ENCODE results near the gene SYT3.

GRCh38 chr19:50633973-50634372 lies 5.7 kb downstream of the SYT3 start:
- TF ChIP-seq, protein P1, sequence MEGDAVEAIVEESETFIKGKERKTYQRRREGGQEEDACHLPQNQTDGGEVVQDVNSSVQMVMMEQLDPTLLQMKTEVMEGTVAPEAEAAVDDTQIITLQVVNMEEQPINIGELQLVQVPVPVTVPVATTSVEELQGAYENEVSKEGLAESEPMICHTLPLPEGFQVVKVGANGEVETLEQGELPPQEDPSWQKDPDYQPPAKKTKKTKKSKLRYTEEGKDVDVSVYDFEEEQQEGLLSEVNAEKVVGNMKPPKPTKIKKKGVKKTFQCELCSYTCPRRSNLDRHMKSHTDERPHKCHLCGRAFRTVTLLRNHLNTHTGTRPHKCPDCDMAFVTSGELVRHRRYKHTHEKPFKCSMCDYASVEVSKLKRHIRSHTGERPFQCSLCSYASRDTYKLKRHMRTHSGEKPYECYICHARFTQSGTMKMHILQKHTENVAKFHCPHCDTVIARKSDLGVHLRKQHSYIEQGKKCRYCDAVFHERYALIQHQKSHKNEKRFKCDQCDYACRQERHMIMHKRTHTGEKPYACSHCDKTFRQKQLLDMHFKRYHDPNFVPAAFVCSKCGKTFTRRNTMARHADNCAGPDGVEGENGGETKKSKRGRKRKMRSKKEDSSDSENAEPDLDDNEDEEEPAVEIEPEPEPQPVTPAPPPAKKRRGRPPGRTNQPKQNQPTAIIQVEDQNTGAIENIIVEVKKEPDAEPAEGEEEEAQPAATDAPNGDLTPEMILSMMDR (IDR thresholded peaks at IDR 0.05; ENCODE audit: poor library complexity, severe bottlenecking) = no peak
- TF ChIP-seq EP300 (conservative IDR thresholded peaks at IDR 0.05; ENCODE audit: poor library complexity, severe bottlenecking) (no peak), RAD21 (conservative IDR thresholded peaks at IDR 0.05) (no peak), REST (IDR thresholded peaks at IDR 0.05; ENCODE audit: borderline replicate concordance) (no peak), MXI1 (conservative IDR thresholded peaks at IDR 0.05; ENCODE audit: poor library complexity, severe bottlenecking) (no peak), POLR2AphosphoS5 (IDR thresholded peaks at IDR 0.05) (no peak), TAF1 (IDR thresholded peaks at IDR 0.05; ENCODE audit: low read depth) (no peak)
